AG04449 (cell line): ENCODE measurements around the gene PDK1.
A peak's percentile ranks its signal among the peaks of the same experiment; 100 is the strongest.

Source experiments
- CTCF ChIA-PET: fragments of 350-600 bp; formaldehyde crosslinking; extraction: SDS; loops from one replicate; lab custom pipeline; 2021; ENCODE audit warnings: antibody characterized with exemption; lab: Yijun Ruan, JAX
- POLR2A ChIA-PET: fragments of 400-600, 350-600 bp; formaldehyde crosslinking; extraction: SDS; loops from one replicate; lab custom pipeline; 2020; ENCODE audit warnings: antibody characterized with exemption, inconsistent platforms; lab: Yijun Ruan, JAX
- DNase-seq: peaks from one replicate; pipeline ENCODE4 v3.0.0-alpha.2; 2010; ENCODE audit warnings: low read depth, low spot score
- H3K4me3 ChIP-seq: 2 replicates; pipeline ENCODE4 v1.5.1; 2011; ENCODE audit warnings: low read depth, mild to moderate bottlenecking, control low read depth, low read length
- CTCF ChIP-seq: IDR thresholded peaks from one replicate; pipeline ENCODE4 v1.5.1; 2011; ENCODE audit warnings: mild to moderate bottlenecking, moderate library complexity, low read length, control low read depth, inconsistent platforms; ENCODE audit not compliant: insufficient read depth; ENCODE audit errors: missing control alignments

PDK1 gene

GRCh38 chr2:172550419-172550818 lies 5.5 kb upstream of the PDK1 start:
- no peak for TF ChIP-seq CTCF
- DNase-seq: no peak
- ChIA-PET POLR2A (no interaction called here), CTCF (no interaction called here)
- no peak overlapping the region for H3K4me3 ChIP-seq

GRCh38 chr2:172551271-172551670 lies 4.6 kb upstream of the PDK1 start:
- H3K4me3 ChIP-seq: no peak overlapping the region
- ChIA-PET POLR2A (no interaction called here), CTCF (interaction anchor here (1.8 kb wide), 1 partner anchor 11 kb away, joined by 3 read pairs; no protein-coding TSS in a partner anchor)
- no peak for TF ChIP-seq CTCF
- DNase-seq: no peak

GRCh38 chr2:172552547-172553291 lies 3.2 kb upstream of the PDK1 start:
- ChIA-PET POLR2A (no interaction called here), CTCF (interaction anchor here (1.2 to 1.8 kb wide), 3 partner anchors 13 to 87 kb away, joined by 3 to 4 read pairs (median 3); no protein-coding TSS in a partner anchor)
- no peak overlapping the region for H3K4me3 ChIP-seq
- TF ChIP-seq CTCF: no peak
- DNase-seq: peak; percentile 62

- CTCF ChIA-PET: interaction anchor here (0.8 to 1.0 kb wide), 2 partner anchors 39 to 73 kb away, joined by 3 read pairs; no protein-coding TSS in a partner anchor
- DNase-seq: no peak
Measured at GRCh38 chr2:172554352-172555271, 1.3 kb upstream of the PDK1 start.

GRCh38 chr2:172555272-172555521 lies 693 bp upstream of the PDK1 start:
- DNase-seq: no peak
- no peak for TF ChIP-seq CTCF
- ChIA-PET CTCF (interaction anchor here (0.8 to 1.0 kb wide), 2 partner anchors 38 to 73 kb away, joined by 3 read pairs; no protein-coding TSS in a partner anchor), POLR2A (no interaction called here)
- peak overlapping the region; percentile 92 for H3K4me3 ChIP-seq

More at GRCh38 chr2:172554352-172555271, 1.3 kb upstream of the PDK1 start:
- POLR2A ChIA-PET: no interaction called here
- TF ChIP-seq CTCF: no peak
- H3K4me3 ChIP-seq: peak overlapping the region; percentile 92; the same call in 1 of the 2 replicates
